Activated B cell treated with CpG ODN at 0.5 μM for 24 hours (primary cell): ENCODE measurements around the gene ILF3. TPM values are rescaled to one million over a fixed set of nuclear protein-coding genes. Genes with fewer than 3 reads are reported as not detected.

Source experiments
- ATAC-seq: fragments of 200-7000 bp; cut with Tn5 transposase; one replicate; pipeline ENCODE4 v1.10.0; 2021; ENCODE audit warnings: low read depth, mild to moderate bottlenecking, moderate library complexity
- CTCF ChIA-PET: fragments of 350-600 bp; sonication (Branson Sonifier 250); formaldehyde crosslinking; loops from one replicate; lab custom pipeline; 2021; ENCODE audit warnings: antibody characterized with exemption; lab: Charles Lee
- POLR2A ChIA-PET: fragments of 350-600 bp; sonication (Branson Sonifier 250); formaldehyde crosslinking; loops from one replicate; lab custom pipeline; 2021; ENCODE audit warnings: antibody characterized with exemption; lab: Charles Lee
- DNase-seq: peaks from one replicate; pipeline ENCODE4 v3.0.0; 2022
- H3K27ac Mint-ChIP-seq: one replicate; pipeline ENCODE4 v1.8.0; 2020; ENCODE audit warnings: mixed read lengths
- H3K27me3 Mint-ChIP-seq: one replicate; pipeline ENCODE4 v1.8.0; 2021; ENCODE audit warnings: mixed read lengths
- H3K36me3 Mint-ChIP-seq: one replicate; pipeline ENCODE4 v1.8.0; 2021; ENCODE audit warnings: low read depth, mixed read lengths
- H3K4me1 Mint-ChIP-seq: one replicate; pipeline ENCODE4 v1.8.0; 2021; ENCODE audit warnings: mixed read lengths
- H3K4me3 Mint-ChIP-seq: one replicate; pipeline ENCODE4 v1.8.0; 2020; ENCODE audit warnings: mild to moderate bottlenecking, mixed read lengths
- H3K9me3 Mint-ChIP-seq: one replicate; pipeline ENCODE4 v1.8.0; 2020; ENCODE audit warnings: mixed read lengths
- intact Hi-C: fragments of 100-400 bp; cut with micrococcal nuclease; formaldehyde crosslinking; loops from one replicate; pipeline ENCODE4 v1.15.1; 2024
- total RNA-seq: library from RNA; stranded (reverse); gene quantifications from 2 replicates; pipeline ENCODE4 v1.2.3, GENCODE V29; 2022
- TF ChIP-seq, protein P1 (sequence below): fragments of 200-600 bp; IDR thresholded peaks from one replicate; pipeline ENCODE4 v1.8.0; 2022; ENCODE audit warnings: antibody characterized with exemption, mild to moderate bottlenecking

The ILF3 gene
- 373 and 399 TPM in 2 replicates for total RNA-seq

DNA sequence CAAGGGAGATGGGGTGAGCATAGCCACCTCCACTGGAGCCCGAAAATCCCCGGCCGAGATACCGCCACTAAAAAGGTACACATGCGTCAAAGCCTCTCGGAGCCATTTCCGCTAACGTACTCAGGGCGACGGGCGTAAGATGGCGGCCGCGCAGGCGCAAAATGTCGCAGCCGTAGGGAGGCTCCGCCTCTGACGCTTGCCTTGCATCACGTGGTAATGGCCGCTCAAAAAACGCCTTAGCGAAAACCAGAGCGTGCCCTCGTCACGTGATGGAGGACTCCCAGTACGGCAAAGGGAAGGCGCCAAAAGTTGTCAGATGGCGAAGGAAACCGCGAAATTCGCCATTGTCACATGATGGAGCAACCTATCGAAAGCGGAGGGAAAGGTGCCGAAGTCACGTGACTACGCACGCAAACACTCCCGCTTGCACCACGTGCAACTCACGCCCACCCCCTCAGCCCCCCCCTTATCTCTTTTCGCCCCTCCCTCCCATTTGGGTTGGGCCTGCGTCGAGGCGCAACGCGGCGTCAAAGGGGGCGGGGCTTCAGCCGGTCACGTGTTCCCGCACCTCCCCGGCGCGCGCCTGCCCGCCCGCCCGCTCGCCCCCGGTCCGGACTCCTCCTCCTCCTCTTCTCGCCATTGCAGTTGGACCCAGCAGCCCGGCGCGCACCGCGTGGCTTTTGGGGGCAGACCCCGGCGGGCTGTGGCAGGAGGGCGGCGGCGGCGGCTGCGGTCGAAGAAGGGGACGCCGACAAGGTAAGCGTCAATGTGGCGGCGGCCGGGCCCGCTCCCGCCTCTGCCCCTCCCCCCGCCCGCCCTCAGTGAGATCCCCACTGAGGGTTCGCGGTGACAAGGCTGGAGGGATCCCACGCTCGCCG lies at the start of gene ILF3:
TSS of gene ILF3 (plus strand) at position 615 of the 878 bp plus-strand sequence. CDS start 16,260 bp downstream, outside the sequence.
- peaks cover 49% of the 10 kb centered on the region for H3K4me1 Mint-ChIP-seq

DNA sequence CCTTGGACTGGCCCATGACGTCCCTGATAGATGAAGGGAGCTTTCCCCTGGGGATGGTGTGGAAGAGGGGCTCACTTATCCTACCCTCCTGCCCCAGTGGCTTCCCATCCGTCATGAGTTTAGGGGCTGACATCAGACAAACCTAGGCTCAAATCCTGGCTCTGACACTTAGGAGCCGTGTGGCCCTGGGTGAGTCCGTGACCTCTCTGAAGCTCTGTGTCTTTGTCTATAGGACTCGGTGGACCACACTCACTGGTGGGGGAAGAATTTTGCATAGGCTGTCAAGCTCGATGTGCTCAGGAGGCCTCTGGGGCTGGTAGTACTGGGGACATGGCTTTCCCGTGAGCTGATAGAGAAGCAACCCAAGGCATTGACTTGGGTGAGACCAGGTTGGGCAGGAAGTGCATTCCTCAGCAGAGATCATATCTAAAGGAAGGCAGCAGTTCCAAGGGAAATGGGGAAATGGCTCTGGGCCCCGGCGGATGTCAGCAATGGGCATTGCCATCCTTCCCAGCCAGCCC lies 49.6 kb upstream of the ILF3 start:
- POLR2A ChIA-PET = interaction anchor here (0.5 to 5.6 kb wide), 21 partner anchors 8 to 309 kb away, joined by 3 to 45 read pairs (median 7); partner anchors contain the start of genes KRI1 and TMED1
- Mint-ChIP-seq H3K4me3 (peak overlapping the region; percentile 97), H3K27ac (peak overlapping the region; percentile 98), H3K9me3 (no peaks in the 10 kb centered on the region), H3K36me3 (peaks cover 13% of the 10 kb centered on the region), H3K4me1 (peaks cover 46% of the 10 kb centered on the region), H3K27me3 (no peaks in the 10 kb centered on the region)
- TF ChIP-seq, protein P1, sequence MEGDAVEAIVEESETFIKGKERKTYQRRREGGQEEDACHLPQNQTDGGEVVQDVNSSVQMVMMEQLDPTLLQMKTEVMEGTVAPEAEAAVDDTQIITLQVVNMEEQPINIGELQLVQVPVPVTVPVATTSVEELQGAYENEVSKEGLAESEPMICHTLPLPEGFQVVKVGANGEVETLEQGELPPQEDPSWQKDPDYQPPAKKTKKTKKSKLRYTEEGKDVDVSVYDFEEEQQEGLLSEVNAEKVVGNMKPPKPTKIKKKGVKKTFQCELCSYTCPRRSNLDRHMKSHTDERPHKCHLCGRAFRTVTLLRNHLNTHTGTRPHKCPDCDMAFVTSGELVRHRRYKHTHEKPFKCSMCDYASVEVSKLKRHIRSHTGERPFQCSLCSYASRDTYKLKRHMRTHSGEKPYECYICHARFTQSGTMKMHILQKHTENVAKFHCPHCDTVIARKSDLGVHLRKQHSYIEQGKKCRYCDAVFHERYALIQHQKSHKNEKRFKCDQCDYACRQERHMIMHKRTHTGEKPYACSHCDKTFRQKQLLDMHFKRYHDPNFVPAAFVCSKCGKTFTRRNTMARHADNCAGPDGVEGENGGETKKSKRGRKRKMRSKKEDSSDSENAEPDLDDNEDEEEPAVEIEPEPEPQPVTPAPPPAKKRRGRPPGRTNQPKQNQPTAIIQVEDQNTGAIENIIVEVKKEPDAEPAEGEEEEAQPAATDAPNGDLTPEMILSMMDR = no peak
- peak; percentile 32 for ATAC-seq
- CTCF ChIA-PET = interaction anchor here (0.9 to 6.6 kb wide), 5 partner anchors 12 to 95 kb away, joined by 3 to 42 read pairs (median 4); no protein-coding TSS in a partner anchor
- intact Hi-C loops = loop anchor here (1.0 kb wide), 2 partner anchors 23 to 40 kb away; no protein-coding TSS in a partner anchor
- peak; percentile 48 for DNase-seq

More for the DNA sequence above, at the start of gene ILF3:
- peak within 1 kb of the TSS; percentile 95 for H3K4me3 Mint-ChIP-seq
- H3K36me3 Mint-ChIP-seq = peaks cover 31% of the 10 kb centered on the region
- no peaks in the 10 kb centered on the region for H3K9me3 Mint-ChIP-seq
- H3K27me3 Mint-ChIP-seq = peaks cover 1% of the 10 kb centered on the region
- DNase-seq = peak; percentile 98
- peak; percentile 78 for ATAC-seq
- POLR2A ChIA-PET = interaction anchor here (0.8 to 3.6 kb wide), 13 partner anchors 8 to 230 kb away, joined by 3 to 32 read pairs (median 4); partner anchors contain the start of genes CDKN2D and KRI1
- TF ChIP-seq, protein P1 = no peak
- intact Hi-C loops = loop anchor here (1.0 to 5.0 kb wide), 9 partner anchors 41 to 417 kb away; partner anchors contain the start of genes CARM1, CDC37 and TMED1
- H3K27ac Mint-ChIP-seq = peak within 1 kb of the TSS; percentile 99
- CTCF ChIA-PET = interaction anchor here (1.2 kb wide), 1 partner anchor 10 kb away, joined by 7 read pairs; no protein-coding TSS in a partner anchor

DNA sequence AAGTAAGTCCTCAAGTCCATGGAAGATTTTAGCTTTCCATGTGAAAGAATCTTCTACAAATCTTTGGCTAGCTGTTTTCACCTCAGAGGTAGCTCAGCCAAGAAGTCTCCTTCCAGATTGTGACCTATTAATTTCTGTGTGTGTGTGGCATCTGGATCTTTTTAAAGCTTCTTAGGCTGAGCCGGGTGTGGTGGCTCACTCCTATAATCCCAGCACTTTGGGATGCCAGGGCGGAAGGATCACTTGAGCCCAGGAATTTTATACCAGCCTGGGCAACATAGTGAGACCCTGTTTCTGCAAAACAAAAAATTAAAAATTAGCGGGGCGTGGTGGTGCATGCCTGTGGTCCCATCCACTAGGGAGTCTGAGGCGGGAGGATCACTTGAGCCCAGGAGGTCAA lies 42.2 kb upstream of the ILF3 start:
- intact Hi-C loops = no loop called here
- CTCF ChIA-PET = interaction anchor here (0.7 to 1.0 kb wide), 2 partner anchors 11 to 31 kb away, joined by 3 read pairs; no protein-coding TSS in a partner anchor
- Mint-ChIP-seq H3K9me3 (no peaks in the 10 kb centered on the region), H3K4me3 (no peak overlapping the region), H3K27ac (no peak overlapping the region), H3K4me1 (peaks cover 59% of the 10 kb centered on the region), H3K27me3 (no peaks in the 10 kb centered on the region), H3K36me3 (peaks cover 24% of the 10 kb centered on the region)
- POLR2A ChIA-PET = interaction anchor here (0.6 to 2.9 kb wide), 2 partner anchors 9 to 225 kb away, joined by 7 to 12 read pairs; no protein-coding TSS in a partner anchor
- no peak for DNase-seq
- ATAC-seq = no peak
- TF ChIP-seq, protein P1 = no peak

DNA sequence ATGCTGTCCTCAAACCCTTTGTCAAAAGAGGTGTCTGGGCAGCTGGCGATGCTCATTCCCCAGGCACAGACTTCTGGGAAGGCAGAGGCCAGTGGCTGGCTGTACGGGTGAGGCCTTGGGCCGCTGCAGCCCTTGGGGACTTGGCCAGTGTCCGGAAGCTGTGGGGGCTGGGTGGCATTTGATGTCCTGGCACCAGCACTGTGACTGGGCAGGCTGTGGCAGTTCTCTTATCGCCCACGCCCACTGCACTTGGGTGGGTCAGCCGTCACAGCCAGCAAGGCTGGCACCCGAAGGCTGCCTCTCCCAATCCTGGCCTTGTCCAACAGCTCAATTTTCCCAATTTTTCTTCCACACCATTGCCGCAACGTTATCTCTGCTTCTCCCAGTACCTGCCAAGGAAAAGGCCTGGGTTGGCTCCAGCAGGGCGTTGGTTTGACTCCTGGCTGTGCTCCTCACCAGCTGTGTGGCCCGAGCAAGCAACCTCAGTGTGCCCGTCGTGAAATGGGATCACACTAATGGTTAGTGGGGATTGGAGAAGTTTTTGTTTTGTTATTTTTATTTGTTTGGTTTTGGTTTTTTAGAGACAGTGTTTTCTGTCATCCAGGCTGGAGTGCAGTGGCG lies 41.5 kb upstream of the ILF3 start:
- Mint-ChIP-seq H3K27ac (peak overlapping the region; percentile 6), H3K9me3 (no peaks in the 10 kb centered on the region), H3K27me3 (no peaks in the 10 kb centered on the region), H3K4me3 (no peak overlapping the region), H3K4me1 (peaks cover 61% of the 10 kb centered on the region), H3K36me3 (peaks cover 27% of the 10 kb centered on the region)
- ChIA-PET POLR2A (interaction anchor here (0.6 to 2.9 kb wide), 3 partner anchors 9 to 132 kb away, joined by 4 to 12 read pairs (median 7); no protein-coding TSS in a partner anchor), CTCF (no interaction called here)
- intact Hi-C loops = no loop called here
- no peak for ATAC-seq
- TF ChIP-seq, protein P1 = no peak
- DNase-seq = no peak
